Measurements from ENCODE around the gene MPP3.

Gene MPP3

GRCh38 chr17:43861960-43862359 is 29.0 kb upstream of the MPP3 start:
- no peak for DNase-seq (ENCODE audit: low spot score)

GRCh38 chr17:43860927-43861622 is 28.1 kb upstream of the MPP3 start:
- DNase-seq (ENCODE audit: low spot score) = no peak

GRCh38 chr17:43860077-43860725 is 27.3 kb upstream of the MPP3 start:
- no peak for DNase-seq (ENCODE audit: low spot score)

- DNase-seq (ENCODE audit: low spot score) = no peak
Observed at GRCh38 chr17:43857957-43858600, 25.1 kb upstream of the MPP3 start.

GRCh38 chr17:43857141-43857540 is 24.2 kb upstream of the MPP3 start:
- DNase-seq (ENCODE audit: low spot score) = no peak

GRCh38 chr17:43856141-43856540 is 23.2 kb upstream of the MPP3 start:
- DNase-seq (ENCODE audit: low spot score) = no peak

GRCh38 chr17:43855061-43855460 is 22.1 kb upstream of the MPP3 start:
- DNase-seq (ENCODE audit: low spot score) = no peak

GRCh38 chr17:43854498-43854897 is 21.6 kb upstream of the MPP3 start:
- DNase-seq (ENCODE audit: low spot score) = no peak

GRCh38 chr17:43853546-43853945 is 20.6 kb upstream of the MPP3 start:
- DNase-seq (ENCODE audit: low spot score) = no peak

GRCh38 chr17:43852571-43852970 is 19.6 kb upstream of the MPP3 start:
- DNase-seq (ENCODE audit: low spot score) = no peak

GRCh38 chr17:43849116-43849515 is 16.2 kb upstream of the MPP3 start:
- DNase-seq (ENCODE audit: low spot score) = no peak

- no peak for DNase-seq (ENCODE audit: low spot score)
Observed at GRCh38 chr17:43848601-43849000, 15.7 kb upstream of the MPP3 start.

- DNase-seq (ENCODE audit: low spot score) = no peak
Observed at GRCh38 chr17:43846963-43847371, 14.0 kb upstream of the MPP3 start, which contains the start of gene CD300LG. CD300LG (plus strand) TSS chr17:43847176; CDS start chr17:43847217, 41 bp downstream.

GRCh38 chr17:43846221-43846712 is 13.3 kb upstream of the MPP3 start:
- DNase-seq (ENCODE audit: low spot score) = peak; percentile 93

GRCh38 chr17:43845766-43846165 is 12.8 kb upstream of the MPP3 start:
- no peak for DNase-seq (ENCODE audit: low spot score)

- DNase-seq (ENCODE audit: low spot score) = no peak
Observed at GRCh38 chr17:43844241-43844640, 11.3 kb upstream of the MPP3 start.

GRCh38 chr17:43842975-43843325 is 10.0 kb upstream of the MPP3 start:
- DNase-seq (ENCODE audit: low spot score) = no peak

- DNase-seq (ENCODE audit: low spot score) = peak; percentile 55
Observed at GRCh38 chr17:43842091-43842974, 9.4 kb upstream of the MPP3 start.

GRCh38 chr17:43841282-43841681 is 8.3 kb upstream of the MPP3 start:
- no peak for DNase-seq (ENCODE audit: low spot score)

- peak; percentile 67 for DNase-seq (ENCODE audit: low spot score)
Observed at GRCh38 chr17:43840814-43841213, 7.9 kb upstream of the MPP3 start.

- DNase-seq (ENCODE audit: low spot score) = peak; percentile 40
Observed at GRCh38 chr17:43839670-43840108, 6.7 kb upstream of the MPP3 start.

- peak; percentile 40 for DNase-seq (ENCODE audit: low spot score)
Observed at GRCh38 chr17:43834106-43834505, 1.2 kb upstream of the MPP3 start.
